ENCODE measurements around the gene MYO5B.
"Not testable (repeated sequence)": the region's sequence is repeated elsewhere in the genome, so short reads cannot be mapped to it uniquely, and the experiment has no call there.

The MYO5B gene

DNA sequence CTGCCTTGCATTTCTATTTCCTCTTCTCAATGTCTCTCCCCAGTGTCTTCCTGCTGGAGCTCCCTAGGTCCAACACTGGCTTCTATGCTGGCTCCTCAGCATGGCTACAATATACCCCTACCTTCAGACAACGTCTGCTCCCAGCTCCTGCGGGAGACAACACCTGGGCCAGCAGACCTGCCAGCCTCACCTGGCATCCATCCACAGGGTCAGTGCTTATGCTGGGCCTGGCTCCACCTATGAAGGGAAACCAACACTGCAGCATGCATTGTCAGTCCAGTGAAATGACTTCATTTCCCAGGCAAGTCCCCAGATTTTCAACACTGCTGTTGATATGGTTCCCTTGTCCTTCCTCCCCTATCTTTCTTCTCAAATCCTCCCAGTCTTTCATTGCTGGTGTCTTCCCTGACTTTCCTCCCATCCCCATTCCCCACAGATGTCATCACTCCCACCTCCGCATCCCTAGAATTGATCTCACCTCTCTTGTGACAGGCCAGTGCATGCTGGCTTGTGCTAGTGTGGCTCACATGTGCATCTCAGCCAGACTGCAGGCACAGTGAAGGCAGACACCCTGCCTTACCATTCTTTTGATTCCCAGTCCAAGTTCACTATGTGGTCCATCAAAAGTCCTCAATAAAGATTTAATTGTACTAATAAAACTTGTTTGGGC, 98.0 kb downstream of the MYO5B start:
- DNase-seq: no peak

GRCh38 chr18:50094786-50095185, 100.2 kb downstream of the MYO5B start:
- not testable (repeated sequence) for DNase-seq

- no peak for DNase-seq
Observed at GRCh38 chr18:50094221-50094773, 100.7 kb downstream of the MYO5B start.

GRCh38 chr18:50093366-50094064, 101.4 kb downstream of the MYO5B start:
- no peak for DNase-seq

DNA sequence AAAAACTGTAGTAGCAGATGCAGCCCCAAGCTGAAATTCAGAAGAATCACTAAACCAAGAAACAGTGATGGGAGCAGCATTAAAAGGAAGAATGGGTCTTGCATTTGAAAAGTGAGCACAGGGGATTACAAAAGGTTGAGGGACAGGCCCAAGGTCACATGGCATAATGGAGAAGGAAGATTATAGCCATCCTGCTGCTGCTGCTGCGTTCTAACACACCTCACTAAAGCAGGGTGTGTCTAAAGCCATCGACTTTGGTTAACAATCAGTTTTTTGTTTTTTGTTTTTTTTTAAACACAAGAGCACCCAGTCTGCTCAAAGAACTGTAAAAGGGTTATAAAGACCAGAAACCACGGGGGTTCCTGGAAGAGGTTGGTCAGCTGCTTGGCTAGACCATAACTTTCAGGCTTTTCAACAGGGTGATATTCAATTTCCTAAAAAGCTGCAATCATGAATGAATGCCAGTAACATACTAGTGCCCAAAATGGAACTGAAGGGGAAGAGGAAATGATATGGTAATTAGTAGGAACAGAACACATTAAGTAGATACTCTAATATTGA, 102.6 kb downstream of the MYO5B start:
- DNase-seq: peak; percentile 13

DNA sequence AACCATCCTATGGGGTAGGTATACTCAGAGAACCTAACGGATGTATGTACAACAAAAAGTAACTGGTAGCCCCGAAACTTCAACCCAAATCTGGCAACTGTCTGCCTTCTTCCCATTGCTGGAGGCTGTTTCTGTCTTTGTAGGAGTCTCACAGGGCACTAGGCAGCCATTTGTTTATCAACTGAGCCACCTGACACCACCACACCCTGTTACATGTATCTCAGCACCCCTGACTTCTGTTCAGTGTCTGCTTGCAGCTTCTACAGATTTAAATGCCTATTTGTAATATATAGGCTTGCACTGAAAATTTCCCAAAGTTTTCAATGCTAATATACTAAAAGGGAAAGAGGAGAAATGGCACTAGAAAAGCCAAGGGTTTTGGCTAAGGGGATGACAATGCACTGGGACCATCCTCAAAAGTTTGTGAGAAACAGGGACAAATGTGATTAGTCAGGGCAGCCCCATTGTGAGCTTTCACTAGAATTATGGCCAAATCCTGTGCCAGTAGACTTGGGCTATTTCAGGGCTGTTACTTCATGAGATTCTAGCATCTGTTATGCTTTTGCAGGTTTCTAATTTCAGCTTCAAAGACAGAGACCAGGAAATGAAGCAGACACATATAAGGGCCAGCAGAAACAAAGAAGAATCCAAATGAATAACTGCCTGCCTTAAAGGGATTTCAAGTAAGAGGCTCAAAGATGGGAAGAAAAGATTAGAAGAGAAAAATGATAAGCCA, 103.3 kb downstream of the MYO5B start:
- DNase-seq: no peak

DNA sequence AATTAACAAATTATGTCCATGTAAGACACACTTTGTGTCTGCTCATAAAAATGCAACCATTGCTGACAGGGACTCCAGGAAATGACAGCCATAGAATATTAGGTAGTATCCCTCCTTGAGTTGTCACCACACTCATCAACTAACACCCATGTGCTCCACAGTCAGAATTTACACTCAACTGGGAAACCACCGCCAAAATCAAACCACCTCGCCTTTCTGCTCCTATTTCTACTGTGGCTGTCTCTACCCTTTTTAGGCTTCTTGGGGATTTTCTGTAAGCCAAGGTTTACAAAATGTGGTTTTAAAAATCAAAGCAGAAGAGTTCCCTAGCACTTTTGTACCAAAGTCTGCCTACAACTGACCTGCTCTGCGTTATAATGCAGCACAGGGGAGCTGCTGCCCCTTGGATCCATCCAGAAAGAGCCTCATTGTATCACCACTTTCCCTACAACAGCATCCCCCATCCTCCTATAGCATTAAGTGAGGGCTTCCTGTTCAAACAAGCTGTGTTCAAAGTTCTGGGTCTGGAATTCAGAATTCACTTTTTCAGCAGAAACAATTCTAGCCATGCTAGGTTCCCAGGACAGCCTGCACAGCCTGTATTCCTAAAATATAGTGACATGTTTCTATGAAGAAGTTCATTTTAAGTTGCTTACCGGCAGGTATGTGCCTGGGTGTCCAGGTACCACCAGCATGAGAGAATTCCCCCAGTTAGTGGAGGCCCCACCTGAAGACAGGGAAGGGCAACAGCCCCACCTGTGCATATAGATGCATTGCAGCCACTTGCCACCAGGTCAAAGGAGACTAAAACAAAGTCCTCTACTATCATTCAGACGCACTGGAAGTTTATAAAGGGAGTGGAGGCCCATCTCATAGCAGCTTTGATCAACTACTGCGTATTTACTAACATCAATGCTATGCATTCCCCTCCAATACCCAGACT, 104.3 kb downstream of the MYO5B start:
- DNase-seq: no peak

DNA sequence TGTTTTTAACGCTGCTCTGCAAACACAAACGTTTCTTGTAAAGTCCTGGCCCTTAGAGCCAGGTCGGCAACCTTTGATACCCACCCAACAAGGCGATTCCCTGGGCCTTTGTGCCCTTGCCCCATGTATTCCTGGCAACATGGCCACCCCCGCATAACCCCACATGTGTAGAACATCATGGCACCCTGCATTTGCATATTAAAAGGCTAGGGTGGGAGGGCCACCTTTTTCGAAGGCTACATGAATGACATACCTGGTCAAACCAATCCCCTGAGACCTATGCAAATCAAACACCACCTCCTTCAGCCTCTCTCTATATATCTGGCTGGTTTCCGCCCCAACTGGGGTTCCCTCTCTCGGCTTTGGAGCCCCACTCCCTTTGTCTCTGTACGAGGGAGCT, 105.2 kb downstream of the MYO5B start:
- DNase-seq: no peak

DNA sequence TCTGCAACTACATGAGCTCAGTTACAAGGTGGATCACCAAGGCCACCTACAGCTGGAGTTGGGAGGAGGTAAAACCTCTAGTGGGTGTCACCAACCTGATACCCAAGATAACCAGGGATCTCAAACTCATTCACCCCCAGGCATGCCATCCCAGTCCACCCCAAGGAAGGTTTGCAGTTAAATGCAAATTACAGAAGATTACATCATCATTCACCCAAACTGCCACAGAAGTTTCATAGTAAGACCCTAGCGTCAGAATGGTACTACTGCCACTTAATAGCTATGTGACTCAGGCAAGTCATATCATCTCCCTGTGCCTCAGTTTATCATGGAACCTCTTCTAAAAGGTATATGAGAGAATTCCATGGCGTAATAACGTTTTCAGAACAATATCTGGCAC, 111.2 kb downstream of the MYO5B start:
- no peak for DNase-seq

GRCh38 chr18:50080932-50081560, 113.9 kb downstream of the MYO5B start:
- no peak for DNase-seq

DNA sequence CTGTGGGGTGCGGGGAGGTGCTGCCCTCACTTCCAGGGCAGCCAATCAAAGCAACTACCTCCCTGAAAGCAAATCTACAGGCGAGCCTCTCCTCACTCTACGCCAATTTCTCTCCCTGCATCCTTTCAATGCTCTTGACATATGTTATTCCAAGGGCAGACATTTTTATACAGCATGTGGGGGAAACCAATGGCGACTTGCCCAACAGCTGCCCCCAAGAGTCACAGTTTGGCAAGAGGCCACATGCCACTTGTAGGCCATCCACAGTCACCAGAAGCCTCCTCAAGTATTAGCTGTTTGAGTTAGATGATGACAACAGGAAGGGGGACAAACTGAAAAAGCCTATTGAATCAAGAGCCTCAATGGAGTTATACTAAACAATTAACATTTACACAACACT, 114.6 kb downstream of the MYO5B start:
- no peak for DNase-seq

GRCh38 chr18:50079571-50080295, 115.2 kb downstream of the MYO5B start:
- DNase-seq: no peak

- no peak for DNase-seq
Observed at GRCh38 chr18:50076277-50076676, 118.7 kb downstream of the MYO5B start.

DNA sequence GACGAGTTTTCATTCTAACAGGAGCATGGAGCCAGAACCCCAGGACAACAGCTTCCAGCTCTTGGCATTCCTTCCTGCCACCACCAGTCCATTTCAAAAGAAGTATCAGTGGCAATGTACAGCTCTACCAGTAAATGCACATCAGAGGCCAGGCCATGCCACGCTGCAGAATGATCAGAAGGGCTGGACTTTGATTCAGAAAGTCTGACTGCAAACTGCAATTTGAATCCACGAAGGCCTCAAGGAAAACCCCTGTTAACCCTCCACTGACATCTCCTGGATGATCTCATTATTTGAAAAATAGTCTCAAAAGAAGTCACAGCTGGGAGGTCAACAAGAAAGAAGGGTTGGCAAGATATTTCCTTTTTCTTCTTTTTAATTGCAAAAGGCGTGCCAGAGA, 119.2 kb downstream of the MYO5B start:
- DNase-seq: no peak

- DNase-seq: no peak
Observed at GRCh38 chr18:50074404-50074803, 120.5 kb downstream of the MYO5B start.

- no peak for DNase-seq
Observed at GRCh38 chr18:50073319-50073718, 121.6 kb downstream of the MYO5B start.

DNA sequence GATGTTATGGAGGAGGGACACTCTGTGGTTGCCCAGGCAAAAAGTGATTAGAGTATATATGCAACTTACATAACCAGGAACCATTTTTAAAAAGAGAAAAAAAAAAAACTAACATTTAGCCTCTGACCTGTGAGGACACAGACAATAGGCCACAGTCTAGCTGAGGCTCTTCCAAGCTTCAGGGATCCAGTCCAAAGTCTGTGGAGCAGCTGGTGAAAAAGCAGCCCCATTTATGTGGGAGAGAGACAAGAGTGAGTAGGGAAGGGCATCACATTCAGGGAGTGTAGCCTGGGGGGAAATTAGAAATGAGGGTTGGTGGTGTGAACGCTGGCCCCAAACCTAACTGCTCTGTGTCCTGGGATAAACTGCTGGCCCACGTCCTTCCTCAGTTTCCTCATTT, 122.8 kb downstream of the MYO5B start:
- no peak for DNase-seq

DNA sequence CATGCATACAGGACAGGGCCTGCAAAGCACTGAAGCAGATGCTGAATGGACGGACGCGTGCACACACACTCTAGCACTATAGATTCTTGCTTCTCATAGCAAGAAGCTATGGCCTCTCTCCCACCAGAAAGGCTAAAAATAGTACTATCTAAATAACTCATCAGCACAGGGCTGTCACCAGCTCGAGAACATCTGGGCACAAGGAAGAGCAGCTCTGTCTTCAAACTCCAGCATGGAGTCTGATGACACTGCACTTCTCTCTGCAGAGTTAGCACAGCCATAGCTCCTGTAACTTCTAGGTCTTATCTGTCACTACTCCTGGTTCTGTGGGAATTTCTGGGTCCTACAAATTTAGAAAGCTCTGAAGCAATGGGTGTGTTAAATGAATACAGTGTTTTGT, 123.5 kb downstream of the MYO5B start:
- DNase-seq: no peak

- DNase-seq: no peak
Observed at GRCh38 chr18:50069422-50069821, 125.5 kb downstream of the MYO5B start.

DNA sequence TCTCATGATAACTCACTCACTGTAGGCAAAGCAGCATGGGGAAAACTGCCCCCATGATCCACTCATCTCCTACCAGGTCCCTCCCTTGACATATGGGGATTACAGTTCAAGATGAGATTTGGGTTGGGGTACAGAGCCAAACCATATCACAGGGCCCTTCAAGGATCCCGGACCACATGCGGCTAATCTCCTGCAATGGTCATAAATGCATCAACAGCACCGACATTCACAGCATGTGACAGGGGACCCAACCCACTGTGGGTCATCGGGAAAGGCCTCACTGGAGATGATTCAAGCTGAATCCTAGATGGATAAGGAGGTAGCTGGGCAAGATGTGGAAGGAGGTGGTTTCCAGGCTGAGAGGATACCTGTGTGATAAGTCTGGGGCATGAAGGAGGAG, 129.4 kb downstream of the MYO5B start:
- DNase-seq: peak; percentile 29

- DNase-seq: no peak
Observed at GRCh38 chr18:50065039-50065438, 129.9 kb downstream of the MYO5B start.

Data from NCI-H82 (cell line).